Stimulated activated CD4-positive, alpha-beta T cell treated with anti-CD3 and anti-CD28 coated beads, Interleukin-4, amount 100 ng/mL, for 48 hours (primary cell): Measurements from ENCODE around the gene DPM1.
A peak's percentile ranks its signal among the peaks of the same experiment; 100 is the strongest.

Experiments used
- DNase-seq, 2 donors: peaks; one replicate each; pipeline ENCODE4 v3.0.0-alpha.2; 2020; ENCODE audit warnings: low read depth in 2 of 2

Gene DPM1

DNA sequence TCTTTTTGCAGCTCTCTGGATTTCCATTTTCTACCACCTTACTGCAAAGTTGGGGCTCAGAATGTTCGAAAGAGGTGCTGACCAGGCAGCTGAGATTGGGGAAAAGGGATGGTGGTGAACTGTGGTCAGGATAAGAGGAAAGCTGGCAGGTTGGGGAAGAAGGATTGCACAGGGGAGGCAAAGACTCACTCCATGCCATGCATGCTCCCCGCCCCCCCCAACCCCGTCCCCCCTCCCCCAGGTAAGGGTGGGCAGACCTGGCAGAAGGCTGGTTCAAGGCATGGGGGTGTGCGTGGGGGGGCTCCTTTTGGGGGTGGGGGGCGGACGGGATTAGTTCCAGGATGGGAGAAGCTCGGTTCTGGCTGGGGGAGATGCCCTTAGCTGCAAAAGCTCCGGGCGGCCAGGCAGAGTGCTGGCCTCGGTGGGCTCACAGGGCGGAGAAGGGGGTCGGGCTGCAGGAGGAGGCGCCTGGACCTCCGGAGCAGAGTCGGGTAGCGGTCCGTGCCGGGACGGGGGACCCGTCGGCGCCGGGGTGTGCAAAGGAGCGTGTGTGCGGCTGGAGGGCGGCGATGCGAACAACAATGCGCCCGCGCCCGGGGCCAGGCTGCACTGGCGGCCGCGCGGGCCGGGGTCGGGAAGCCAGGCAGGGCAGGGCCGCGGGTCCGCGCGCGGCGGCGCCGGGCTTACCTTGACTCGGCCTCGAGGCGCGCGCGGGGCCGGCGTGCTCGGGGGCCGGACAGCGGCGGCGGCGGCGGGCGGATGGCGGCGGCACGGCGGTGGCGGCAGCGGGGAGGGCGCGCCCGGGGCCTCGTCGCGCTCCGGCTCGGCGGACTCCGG lies 28.0 kb downstream of the DPM1 start:
- DNase-seq = peak; percentile 14 to 19

DNA sequence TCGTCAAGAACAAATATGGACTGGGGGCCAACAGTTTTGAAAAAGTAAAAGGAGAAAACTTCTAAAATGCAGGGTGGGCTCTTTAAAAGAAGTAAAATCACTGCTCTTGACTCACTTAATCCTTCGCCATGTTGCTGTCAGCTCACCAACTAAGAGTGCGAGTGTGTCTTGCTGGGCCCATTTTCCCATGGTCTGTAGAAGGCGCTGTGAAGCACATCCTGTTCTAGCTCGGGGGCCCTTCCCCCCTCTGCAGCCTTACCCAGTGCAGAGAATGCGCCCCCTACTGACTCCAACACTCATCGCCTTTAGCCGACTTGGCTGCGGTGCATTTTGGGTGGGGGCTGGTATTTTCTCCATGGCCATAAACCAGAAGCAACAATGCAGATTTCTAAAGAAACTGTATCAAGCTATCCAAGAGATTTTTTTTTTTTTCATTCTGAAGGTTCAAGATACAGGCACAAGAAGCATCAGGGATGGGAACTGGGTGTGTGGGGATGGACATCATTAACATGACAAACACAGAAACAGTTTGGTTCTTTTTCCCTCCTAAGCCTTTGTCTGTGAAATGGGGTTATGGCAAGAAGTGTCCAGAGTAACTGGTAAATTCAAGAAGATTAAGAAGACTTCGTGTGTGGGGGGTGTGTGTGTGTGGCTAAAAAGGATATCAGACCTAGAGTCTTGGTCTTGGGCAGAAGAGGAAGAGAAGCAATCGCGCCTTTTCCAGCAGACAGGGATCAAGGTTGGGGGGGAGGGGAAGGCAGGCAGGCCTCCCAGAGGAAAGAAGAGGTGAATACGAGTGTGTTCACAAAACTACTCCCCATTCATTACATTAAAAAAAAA lies 28.8 kb downstream of the DPM1 start:
- peak; percentile 93 for DNase-seq

DNA sequence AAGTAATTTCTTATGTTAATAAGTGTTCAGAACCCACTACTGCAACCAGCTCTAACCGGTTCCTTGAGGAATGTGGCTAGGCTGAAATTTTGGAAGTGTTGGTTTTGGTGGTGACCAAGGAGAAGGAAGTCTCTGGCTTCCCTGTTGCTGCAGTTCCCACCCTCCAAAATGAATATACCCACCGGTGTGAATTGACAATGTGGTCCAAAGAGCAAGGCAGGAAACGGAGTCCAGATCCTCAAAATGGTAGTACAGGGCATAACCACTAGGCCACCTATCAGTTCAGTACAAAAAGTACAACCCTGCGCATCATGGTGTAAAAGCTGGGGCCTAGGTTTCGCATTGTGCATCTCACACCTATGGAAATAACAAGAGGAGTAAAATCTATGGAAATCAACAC lies 29.9 kb downstream of the DPM1 start:
- no peak for DNase-seq

DNA sequence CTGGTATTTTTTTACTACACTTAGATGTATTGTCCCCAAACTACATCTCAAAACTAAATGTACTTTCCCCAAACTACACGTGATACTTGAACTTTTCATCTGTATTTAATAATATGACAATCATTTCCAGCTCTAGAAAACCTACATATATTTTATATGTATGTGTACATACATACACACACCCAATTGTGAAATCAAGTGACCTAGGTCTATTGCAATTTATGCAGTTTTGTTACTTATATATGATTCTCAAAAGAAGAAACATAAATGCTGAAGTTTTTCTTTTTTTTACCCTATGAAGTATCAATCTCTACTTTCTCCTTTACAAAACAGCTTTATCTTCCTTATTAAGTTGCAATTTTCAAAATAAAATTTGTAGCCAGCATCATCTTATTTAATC lies 31.8 kb downstream of the DPM1 start:
- no peak for DNase-seq

DNA sequence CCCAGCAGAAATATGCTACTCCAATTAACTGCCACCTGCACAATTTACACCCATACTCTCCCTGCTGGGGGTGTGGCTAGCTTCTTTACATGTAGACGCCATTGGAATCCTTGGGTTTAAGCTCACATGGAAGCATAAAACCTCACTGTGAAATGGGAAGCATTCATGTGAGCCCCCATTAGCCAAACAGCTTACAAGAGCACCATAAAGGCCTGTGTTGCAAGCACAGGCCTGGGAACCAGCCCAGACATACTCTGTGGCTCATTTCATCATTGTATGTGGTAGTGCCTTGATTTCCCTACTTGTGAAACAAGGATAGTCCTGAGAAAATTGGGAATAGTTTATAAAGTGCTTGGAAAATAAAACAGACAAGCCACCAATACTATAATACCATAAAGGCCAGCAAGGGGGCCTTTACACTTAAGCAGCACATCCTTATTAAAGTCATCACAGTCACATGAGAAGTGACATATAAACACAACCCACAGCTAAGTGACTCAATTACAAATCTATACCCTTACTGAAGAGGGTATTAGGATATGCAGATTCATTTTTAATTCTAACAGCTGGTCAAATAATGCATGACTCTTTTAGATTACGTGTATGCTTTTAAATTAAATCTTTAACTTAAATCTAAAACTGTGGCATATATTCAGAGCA lies 33.9 kb downstream of the DPM1 start:
- DNase-seq = no peak

DNA sequence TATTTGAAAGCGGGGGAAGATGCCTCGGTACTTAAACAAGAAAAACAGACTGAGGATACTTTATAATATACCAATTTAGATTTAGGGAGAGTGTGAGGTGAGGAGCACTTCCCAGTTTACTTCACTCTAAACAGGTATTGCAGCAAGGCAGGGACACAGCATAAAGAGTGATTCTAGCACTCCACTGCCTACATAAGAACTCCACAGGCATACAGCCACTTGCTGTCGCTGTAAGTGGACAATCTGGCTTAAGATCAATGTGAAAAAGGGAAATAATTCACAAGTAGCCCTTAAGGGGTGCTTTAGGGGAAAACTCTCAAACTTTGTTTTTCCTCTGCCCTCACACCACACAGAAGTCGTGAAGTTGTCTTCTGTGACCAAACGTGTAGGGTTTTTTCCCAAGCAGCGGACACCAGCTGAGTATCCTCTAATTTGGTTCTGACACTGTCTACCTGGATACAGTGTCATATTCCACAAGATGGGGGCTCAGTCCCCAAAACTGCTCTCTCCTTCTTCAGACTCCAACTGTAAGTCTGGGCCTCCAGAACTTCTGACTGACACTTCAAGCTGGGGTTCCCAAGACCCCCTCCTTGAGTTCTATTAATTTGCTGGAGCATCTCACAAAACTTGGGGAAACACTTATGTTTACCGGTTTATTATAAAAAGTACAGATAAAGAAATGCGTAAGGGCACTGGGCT lies 36.4 kb downstream of the DPM1 start:
- DNase-seq = no peak

DNA sequence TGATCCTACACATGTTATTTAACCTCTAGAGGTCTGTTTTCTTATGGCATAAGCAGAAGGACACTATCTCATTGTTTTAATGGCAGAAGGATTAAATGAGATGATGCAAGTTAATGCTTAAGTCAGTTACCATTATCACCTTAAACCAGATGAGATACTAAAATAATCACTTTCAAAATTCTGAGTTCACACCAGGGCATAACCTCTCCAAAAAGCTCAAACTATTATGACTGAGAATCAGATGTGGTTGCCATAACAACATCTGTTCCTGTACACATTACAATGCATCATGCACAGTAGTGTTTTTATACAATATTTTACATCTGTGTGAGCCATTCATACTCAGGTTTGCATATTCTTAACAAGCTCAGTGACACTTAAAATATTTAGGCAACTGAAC lies 37.3 kb downstream of the DPM1 start:
- DNase-seq = no peak

DNA sequence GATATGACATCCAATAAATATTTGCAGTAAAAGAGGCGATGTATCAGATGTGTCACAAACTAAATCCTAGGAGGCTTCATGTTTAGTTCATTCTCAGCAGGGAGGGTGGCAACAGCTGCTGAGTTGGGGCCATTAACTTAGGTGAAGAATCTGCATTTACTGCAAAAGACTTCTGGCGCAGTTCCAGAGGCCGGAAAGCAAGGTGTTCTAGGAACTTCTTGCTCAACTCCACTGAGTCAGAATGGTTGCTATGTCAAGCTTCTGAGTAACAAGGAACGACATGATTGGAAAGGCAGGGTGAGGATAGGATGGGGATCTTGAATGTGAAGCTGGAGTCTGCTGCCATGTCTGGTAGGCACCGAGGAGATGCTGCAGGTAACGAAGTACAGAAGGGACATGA lies 38.8 kb downstream of the DPM1 start:
- no peak for DNase-seq

DNA sequence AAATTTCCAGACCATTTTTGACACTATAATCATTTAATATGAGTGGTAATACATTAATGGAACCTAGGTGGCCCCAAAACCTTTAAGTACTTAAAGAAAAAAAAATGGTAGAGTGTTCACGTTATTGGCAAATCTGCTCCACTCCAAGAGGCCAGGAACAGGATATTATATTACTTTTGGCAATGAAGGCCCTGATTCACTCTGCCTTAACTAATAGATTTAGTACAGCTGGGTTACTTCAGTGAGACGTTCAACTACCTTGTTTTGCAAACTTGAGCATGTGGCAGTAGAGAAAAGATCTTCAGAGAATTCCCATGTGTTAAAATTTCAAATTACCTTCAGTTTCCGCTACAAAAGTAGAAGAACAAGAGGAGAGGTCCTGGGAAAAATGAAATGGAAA lies 39.9 kb downstream of the DPM1 start:
- no peak for DNase-seq

DNA sequence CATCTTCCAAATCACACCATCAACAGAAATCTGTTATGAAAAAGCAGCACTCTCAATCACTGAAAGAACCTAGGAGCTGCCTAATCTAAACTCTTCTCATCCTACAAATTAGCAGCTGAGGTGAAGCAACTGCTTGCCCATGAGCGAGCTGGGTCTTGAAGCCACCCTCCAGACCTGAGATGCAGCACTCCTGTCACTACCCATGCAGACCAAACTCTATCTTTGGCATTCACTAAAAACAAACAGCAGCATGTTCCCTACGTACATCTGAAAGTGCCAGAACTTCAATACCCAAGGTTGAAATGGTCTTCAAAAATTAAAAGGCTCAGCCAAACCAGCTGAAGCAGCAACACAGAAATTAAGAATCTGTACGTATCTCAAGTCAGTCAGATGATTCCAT lies 41.4 kb downstream of the DPM1 start:
- DNase-seq = no peak

DNA sequence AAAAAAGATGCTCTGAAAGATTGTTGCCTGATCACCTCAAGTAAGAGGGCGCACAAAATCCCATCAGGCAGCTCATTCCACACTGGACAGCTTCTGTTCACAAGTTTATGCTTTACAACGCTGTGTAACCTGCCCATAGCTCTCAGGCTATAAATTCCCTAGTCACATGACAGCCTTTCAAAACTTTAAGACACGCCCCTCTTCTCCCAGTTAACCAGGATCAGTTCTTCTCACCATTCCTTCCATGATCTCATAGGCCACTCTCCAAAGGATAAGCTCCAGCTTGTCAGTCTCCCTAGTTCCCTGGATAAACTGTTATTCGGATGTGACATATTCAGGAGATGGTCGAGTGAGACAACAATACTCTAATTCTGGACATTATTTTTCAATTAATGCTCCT lies 42.1 kb downstream of the DPM1 start:
- no peak for DNase-seq

DNA sequence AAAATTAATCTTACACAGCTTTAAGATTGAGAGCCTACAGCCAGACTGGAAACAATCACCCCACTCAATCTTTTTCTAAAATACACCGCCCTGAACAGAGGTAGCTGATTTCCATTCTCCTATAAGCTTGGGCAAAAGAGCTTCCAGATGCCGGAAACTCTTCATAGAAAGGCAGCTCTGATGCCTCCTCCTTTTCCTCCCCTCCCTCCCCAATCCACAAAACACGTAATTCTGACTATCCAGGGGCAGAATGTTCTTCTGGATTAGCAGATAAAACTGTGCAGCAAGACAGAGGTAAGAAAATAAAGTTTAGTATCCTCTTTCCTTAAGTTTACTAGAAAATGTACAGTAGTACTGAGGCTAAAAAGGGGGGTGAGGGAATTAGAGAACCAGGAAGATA lies 42.9 kb downstream of the DPM1 start:
- DNase-seq = no peak

DNA sequence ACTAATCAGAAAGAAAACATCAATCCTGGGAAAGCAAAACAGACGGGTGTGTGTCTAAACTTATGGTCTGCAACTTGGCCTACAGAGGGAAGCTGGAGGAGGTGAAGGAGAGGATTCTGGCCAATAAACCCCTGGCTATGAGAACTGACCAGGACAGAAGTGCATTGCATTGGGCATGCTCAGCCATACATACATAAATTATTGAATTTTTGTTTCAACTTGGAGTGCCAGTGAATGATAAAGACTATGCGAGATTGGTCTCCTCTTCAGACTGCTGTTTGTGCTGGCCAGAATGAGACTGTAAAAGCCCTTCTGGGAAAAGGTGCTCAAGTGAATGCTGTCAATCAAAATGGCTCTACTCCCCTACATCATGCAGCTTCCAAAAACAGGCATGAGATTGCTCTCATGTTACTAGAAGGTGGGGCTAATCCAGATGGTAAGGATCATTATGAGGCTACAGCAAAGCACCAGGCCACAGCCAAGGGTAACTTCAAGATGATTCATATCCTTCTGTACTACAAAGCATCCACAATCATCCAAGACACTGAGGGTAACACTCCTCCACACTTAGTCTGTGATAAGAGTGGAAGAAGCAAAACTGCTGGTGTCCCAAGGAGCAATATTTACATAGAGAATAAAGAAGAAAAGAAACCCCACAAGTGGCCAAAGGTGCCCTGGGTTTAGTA lies 44.5 kb downstream of the DPM1 start:
- peak in 1 of 2 donors; percentile 11 for DNase-seq

DNA sequence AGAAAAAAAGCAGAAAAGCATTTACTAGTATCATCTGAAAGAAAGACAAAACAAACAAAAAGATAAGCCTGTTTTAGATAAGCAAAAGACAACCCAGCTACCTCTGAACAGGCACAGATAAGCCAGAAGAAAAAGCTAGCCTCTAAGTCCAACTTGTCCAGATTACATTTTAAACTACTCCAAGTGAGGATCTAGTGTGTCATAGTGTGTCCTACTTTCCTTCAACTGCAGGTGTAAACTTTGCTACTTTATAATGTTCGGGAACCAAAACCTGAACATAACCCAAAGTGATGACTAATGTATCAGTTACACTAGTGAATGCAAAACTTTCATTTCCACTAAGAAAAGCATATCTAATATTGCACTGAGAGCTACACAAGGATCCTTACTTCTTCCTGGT lies 46.6 kb downstream of the DPM1 start:
- no peak for DNase-seq

DNA sequence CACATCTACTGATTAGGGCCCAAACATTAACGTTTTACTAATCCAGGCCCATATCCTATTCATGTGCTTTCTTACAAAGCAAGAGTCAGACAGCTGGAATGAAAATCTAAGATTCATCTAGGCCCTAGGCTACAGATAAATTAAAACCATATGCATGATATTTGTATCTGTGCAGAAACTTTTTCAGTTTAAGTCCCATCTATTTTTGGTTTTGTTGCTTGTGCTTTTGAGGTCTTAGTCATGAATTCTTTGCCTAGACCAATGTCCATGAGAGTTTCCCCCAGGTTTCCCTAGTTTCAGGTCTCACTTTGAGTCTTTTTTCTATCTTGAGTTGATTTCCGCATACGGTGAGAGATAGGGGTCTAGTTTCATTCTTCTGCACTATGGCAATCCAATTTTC lies 47.3 kb downstream of the DPM1 start:
- no peak for DNase-seq

DNA sequence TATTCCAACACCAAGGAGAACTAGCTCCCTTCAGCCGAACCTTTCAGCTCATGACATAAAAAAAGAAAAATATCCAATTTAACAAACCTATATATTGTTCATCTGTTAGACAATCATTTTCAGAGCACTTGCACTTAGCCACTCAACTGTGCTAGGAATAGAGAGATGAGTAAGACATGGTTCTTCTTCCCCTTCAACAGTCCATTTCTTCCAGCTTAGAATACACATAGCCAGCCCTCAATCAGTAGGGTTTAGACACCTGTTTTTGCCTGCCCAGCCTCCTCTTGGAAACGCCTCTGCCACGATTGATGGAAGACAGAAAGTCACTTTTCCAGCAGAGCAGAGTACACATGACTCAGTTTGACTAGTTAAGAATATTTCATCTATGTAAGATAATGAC lies 48.9 kb downstream of the DPM1 start:
- DNase-seq = no peak

DNA sequence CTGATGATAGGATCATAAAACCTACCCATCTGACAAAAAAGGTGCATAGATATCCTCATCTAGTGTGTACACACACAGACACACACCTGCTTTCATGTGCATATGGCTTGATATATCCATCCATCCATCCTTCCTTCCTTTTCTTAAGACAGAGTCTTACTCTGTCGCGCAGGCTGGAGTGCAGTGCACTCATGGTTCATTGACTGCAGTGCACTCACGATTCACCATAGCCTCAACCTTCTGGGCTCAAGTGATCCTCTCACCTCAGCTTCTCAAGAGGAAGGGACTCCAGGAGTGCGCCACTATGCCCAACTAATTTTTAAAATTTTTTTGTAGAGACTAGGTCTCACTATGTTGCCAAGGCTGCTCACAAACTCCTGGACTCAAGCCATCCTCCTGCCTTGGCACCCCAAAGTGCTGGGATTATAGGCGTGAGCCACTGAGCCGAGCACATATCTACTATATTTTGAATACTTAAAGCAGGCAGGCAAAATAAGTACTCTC lies 54.2 kb downstream of the DPM1 start:
- no peak for DNase-seq

DNA sequence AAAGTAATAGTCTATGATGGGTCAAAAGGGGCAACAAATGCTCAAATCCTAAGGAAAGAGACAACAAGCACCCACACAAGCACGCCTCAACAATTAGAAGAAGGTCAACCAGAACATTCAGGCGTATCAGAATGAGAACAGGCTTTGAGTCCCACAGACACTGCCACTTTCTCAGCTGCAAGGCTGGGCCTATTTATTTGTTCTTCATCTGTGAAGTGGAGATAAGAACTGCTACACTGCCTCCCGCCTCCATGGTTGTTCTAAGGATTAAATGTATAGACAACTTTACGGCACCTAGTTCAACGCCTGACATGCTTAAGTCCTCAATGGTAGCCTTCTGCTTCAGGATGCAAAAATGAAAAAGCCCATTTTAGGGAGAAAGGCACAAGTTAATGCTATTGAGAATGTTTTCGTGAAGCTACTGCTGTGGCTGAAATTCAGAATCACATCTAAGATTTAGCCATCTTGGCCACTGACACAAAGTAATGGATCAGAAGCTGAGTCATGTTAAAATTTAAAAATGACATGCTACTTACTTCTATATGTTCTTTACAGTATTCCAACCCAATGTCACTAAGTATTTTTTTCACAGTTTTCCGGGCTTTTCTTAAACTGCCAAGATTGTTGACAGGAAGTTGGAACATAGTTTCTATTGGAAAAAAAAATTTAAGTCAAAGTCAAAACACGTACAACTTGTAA lies 54.8 kb downstream of the DPM1 start:
- DNase-seq = no peak

DNA sequence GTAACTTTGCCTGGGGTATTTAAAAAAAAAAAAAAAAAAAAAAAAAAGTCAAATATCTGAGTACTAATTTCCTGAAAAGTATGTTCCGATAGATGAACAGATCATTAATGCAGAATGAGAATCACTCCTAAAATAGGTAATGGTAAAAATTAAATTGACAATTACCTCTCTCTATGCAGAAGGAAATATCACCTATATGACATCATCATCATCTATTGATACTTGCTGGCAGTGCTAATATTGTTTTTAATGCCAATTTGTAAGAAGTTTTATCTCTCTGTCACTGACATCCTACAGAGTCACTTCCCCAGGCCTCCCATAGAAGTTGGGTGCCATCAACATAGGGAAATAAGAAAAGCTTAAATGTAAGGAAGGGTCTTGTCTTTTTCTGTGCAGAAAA lies 57.0 kb downstream of the DPM1 start:
- no peak for DNase-seq

DNA sequence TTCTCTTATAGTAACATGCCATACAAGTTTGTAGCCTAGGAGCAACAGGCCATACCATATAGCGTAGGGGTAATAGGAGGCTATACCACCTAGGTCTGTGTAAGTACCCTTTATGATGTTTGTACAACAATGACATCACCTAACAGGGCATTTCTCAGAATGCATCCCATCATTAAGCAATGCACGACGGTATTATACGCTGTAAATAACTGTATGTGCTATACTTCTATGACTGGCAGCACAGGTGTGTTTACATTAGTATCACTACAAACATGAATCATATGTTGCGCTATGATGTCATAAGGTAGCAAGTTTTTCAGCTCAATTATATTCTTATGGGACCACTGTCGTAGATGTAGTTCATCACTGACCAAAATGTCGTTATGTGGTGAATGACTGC lies 58.1 kb downstream of the DPM1 start:
- DNase-seq = no peak

DNA sequence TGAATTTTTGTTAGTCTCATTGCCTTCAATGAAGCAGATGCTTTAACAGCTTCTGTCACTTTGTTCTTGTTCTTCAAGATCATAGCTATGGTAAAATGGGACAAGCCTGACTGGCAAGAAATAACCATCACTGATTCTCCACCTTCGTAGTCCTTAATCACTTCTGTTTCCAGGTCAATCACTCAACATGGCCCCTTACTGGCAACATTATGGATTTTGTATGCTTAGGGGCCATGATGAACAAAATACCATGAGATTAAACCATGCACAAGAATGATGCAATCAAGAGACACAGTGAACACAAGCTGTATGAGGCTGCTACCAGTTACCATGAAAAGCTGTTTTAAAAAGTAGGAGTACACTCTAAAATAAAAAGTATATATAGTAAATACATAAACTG lies 59.9 kb downstream of the DPM1 start:
- no peak for DNase-seq
